Mesothelial cell of epicardium (in vitro differentiated cells): ENCODE measurements around the gene RAP1B. TPM values are rescaled to one million over a fixed set of nuclear protein-coding genes. Genes with fewer than 3 reads are reported as not detected.

ENCODE experiments used
- DNase-seq, 2 experiments: peaks; one replicate each; pipeline ENCODE4 v3.0.0; 2021; ENCODE audit warnings: low spot score in 2 of 2; ENCODE audit not compliant: unreplicated experiment in 2 of 2
- H3K27ac Mint-ChIP-seq: 2 replicates; pipeline ENCODE4 v1.8.0; 2021; ENCODE audit warnings: mixed read lengths
- H3K27me3 Mint-ChIP-seq: 2 replicates; pipeline ENCODE4 v1.8.0; 2021; ENCODE audit warnings: low read depth, mixed read lengths
- H3K36me3 Mint-ChIP-seq: 2 replicates; pipeline ENCODE4 v1.8.0; 2021; ENCODE audit warnings: mixed read lengths
- H3K4me1 Mint-ChIP-seq: 2 replicates; pipeline ENCODE4 v1.8.0; 2021; ENCODE audit warnings: mixed read lengths
- H3K4me3 Mint-ChIP-seq: 2 replicates; pipeline ENCODE4 v1.8.0; 2021; ENCODE audit warnings: mild to moderate bottlenecking, moderate library complexity, mixed read lengths
- H3K9me3 Mint-ChIP-seq: 2 replicates; pipeline ENCODE4 v1.8.0; 2021; ENCODE audit warnings: mixed read lengths
- total RNA-seq: library from RNA; stranded (reverse); gene quantifications from 3 replicates; pipeline ENCODE4 v1.2.1, GENCODE V29; 2021
- TF ChIP-seq, protein P1 (sequence below): fragments of 200-600 bp; sonication (generic); IDR thresholded peaks from one replicate; pipeline ENCODE4 v1.5.0; 2021; ENCODE audit warnings: antibody characterized with exemption; ENCODE audit not compliant: unreplicated experiment

Gene RAP1B
- total RNA-seq, 1 donor from 2014 or later: 110 TPM

DNA sequence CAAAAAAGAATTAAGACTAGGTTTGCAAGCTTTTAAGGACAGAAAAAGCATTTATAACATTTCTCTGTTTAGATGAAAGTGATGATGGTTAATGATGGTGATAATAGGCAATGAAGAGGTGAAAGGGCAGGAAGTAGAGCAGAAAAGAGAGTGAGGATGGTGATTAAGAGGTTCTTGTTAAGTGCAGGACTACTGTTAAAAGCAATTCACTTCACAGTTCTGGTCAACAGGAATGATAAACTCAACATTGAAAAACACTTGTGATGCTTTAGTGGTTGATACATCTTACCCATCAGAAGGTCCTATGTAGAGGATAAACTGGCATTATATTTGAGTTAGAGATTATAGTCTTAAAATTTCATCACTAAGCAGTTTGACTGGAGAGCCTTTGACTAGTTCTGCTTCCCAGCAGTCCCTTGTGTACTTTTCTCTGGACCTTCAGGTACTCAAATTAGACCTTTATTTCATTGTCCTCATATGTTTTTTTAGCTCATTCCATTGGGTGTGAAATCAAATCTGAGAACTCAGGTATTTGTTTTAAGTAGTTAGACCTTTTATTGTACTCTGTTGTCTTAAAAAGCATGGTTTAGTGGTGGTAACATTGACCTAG lies 10.9 kb downstream of the RAP1B start:
- TF ChIP-seq, protein P1, sequence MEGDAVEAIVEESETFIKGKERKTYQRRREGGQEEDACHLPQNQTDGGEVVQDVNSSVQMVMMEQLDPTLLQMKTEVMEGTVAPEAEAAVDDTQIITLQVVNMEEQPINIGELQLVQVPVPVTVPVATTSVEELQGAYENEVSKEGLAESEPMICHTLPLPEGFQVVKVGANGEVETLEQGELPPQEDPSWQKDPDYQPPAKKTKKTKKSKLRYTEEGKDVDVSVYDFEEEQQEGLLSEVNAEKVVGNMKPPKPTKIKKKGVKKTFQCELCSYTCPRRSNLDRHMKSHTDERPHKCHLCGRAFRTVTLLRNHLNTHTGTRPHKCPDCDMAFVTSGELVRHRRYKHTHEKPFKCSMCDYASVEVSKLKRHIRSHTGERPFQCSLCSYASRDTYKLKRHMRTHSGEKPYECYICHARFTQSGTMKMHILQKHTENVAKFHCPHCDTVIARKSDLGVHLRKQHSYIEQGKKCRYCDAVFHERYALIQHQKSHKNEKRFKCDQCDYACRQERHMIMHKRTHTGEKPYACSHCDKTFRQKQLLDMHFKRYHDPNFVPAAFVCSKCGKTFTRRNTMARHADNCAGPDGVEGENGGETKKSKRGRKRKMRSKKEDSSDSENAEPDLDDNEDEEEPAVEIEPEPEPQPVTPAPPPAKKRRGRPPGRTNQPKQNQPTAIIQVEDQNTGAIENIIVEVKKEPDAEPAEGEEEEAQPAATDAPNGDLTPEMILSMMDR: no peak
- H3K36me3 Mint-ChIP-seq: peaks cover 21% of the 10 kb centered on the region
- H3K27ac Mint-ChIP-seq: no peak overlapping the region
- H3K9me3 Mint-ChIP-seq: peaks cover 6% of the 10 kb centered on the region
- no peak overlapping the region for H3K4me3 Mint-ChIP-seq
- H3K27me3 Mint-ChIP-seq: no peaks in the 10 kb centered on the region
- no peak for DNase-seq
- peaks cover 48% of the 10 kb centered on the region for H3K4me1 Mint-ChIP-seq

DNA sequence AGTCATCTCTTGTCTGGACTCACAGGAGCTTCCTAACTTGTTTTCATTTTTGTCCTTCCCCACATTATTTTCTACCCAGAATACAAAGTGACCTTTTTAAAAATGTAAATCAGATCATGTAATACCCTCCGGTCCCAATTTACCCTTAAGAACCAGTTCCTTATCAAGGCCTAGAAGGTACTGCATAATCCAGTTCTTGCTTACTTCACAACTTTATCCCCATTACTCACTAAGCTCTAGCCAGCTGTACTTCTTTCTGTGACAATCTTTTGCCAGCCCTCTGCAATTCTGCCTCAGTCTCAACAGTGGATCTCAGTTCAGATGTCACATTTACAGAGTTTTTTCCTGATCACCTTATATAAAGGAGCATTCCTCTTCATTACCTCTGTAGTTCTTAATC lies 11.6 kb downstream of the RAP1B start:
- TF ChIP-seq, protein P1: no peak
- peaks cover 28% of the 10 kb centered on the region for H3K36me3 Mint-ChIP-seq
- peaks cover 46% of the 10 kb centered on the region for H3K4me1 Mint-ChIP-seq
- H3K27me3 Mint-ChIP-seq: no peaks in the 10 kb centered on the region
- no peak overlapping the region for H3K4me3 Mint-ChIP-seq
- peaks cover 13% of the 10 kb centered on the region for H3K9me3 Mint-ChIP-seq
- peak overlapping the region; percentile 30 for H3K27ac Mint-ChIP-seq
- no peak for DNase-seq

DNA sequence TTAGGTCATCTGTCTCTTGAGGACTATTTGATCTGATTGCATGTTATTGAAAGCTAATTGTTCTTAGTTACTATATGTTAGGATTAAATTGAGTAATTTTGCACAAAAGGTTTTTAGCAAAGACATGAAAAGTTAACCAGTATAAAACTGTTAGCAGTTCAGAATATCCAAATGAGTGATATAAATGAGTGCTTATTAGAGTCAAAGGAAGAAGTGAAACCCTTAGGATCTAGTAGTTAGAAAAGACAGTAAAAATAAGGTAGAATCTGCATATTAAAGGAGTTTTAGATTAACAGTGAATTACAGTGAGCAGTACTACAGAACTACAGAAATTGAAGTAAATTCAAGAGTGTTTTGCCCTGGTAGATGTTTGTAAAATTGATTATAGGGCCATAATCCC lies 12.4 kb downstream of the RAP1B start:
- Mint-ChIP-seq H3K4me3 (no peak overlapping the region), H3K27ac (no peak overlapping the region), H3K27me3 (no peaks in the 10 kb centered on the region), H3K36me3 (peaks cover 35% of the 10 kb centered on the region), H3K9me3 (peaks cover 17% of the 10 kb centered on the region), H3K4me1 (peaks cover 44% of the 10 kb centered on the region)
- DNase-seq: no peak
- TF ChIP-seq, protein P1: no peak

DNA sequence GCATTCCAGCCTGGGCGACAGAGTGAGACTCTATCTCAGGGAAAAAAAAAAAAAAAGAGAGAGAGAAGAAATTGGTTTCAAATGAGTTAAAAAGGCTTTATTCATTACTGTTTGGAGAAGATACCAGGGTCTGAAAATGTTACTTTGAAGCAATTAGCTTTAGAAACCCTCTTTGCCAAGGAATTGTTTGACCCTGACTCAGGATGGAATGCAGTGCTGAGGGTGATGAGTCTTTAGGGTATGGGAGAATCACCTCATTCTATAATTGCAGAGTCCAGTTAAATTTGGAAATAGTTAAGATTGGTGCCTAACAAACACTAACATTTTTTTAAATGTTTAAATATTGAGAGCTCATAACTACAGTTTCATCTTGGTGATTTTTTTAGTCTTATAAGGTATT lies 13.3 kb downstream of the RAP1B start:
- DNase-seq: no peak
- no peak overlapping the region for H3K27ac Mint-ChIP-seq
- no peak overlapping the region for H3K4me3 Mint-ChIP-seq
- H3K4me1 Mint-ChIP-seq: peaks cover 38% of the 10 kb centered on the region
- TF ChIP-seq, protein P1: no peak
- H3K36me3 Mint-ChIP-seq: peaks cover 41% of the 10 kb centered on the region
- H3K27me3 Mint-ChIP-seq: no peaks in the 10 kb centered on the region
- H3K9me3 Mint-ChIP-seq: peaks cover 17% of the 10 kb centered on the region

DNA sequence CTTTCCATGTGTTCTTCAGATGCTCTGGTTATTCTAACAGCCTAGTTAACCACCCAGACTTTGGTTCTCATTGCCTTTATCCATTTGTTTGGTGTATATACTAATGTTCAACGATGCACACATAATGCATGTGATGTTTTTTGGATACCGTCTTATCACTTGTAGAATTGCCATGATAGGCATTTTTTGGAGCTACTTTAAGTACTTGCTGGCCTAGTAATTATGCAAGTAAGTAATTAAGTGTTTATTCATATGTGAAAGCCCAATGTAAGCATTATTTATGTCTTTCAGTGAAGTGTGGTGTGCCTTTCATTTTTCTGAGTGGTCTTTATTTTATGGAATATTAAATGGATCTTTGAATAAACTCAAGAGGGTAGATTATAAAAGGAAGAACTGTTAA lies 14.2 kb downstream of the RAP1B start:
- H3K4me1 Mint-ChIP-seq: peaks cover 34% of the 10 kb centered on the region
- peaks cover 43% of the 10 kb centered on the region for H3K36me3 Mint-ChIP-seq
- H3K27me3 Mint-ChIP-seq: no peaks in the 10 kb centered on the region
- H3K27ac Mint-ChIP-seq: no peak overlapping the region
- H3K9me3 Mint-ChIP-seq: peaks cover 17% of the 10 kb centered on the region
- TF ChIP-seq, protein P1: no peak
- no peak for DNase-seq
- H3K4me3 Mint-ChIP-seq: no peak overlapping the region
